NCI-H524 treated with DMSO at 0.1 percent for 48 hours (cell line): ENCODE measurements around the gene PLCXD3.
"Not testable (repeated sequence)": the region's sequence is repeated elsewhere in the genome, so short reads cannot be mapped to it uniquely, and the experiment has no call there.

Experiments used
- DNase-seq: peaks from one replicate; lab custom pipeline; 2025; lab: John Stamatoyannopoulos, UW

Gene PLCXD3

DNA sequence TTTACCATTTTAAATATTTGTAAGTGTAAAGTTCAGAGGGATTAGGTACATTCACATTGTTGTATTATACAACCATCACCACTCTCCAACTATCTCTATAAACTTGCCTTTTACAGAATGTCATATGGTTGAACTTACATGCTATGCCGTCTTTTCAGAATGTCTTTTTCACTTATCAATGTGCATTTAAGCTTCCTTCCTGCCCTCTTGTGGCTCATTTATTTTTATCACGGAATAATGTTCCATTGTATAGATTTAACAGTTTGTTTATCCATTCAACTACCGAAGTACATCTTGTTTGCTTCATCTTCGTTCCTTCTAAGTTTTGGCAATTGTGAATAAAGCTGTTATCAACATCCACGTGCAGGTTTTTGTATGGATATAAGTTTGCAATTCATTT, 163.8 kb downstream of the PLCXD3 start:
- no peak for DNase-seq

DNA sequence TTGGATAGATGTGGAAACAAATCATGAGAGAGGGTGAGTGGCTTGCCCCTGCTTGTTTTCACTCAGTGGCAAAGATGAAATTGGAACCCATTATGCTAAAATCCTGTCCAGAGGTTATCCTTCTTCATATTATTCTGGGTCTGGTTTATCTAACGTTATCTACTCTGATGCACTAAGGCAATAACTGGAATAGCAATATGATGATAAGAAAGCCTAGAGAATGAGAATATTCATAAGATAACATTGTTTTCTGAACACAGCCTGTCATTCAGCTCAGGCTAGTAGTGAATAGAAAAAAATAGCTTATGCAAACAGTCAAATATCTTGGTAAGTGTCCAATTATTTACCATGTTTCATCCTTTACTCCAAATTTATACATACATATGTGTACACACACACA, 165.1 kb downstream of the PLCXD3 start:
- no peak for DNase-seq

DNA sequence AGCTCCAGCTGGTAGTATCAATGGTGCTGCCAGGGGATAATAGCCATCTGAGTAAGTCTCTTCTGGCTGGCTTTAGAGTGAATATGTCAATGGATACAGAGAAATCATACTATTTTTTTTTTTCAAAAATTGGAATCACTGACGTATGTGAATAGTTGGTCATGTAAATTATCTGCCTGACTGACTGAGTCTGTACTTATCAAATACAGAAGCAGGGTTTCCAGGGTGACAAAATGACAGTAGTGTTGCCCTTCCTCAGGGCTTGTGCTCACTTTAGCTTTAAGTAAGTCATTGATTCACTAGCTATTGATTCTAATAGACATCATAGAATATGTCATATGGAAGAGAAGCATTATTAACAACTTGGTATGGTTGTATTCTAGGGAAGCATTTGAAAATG, 171.1 kb downstream of the PLCXD3 start:
- DNase-seq, result no peak

DNA sequence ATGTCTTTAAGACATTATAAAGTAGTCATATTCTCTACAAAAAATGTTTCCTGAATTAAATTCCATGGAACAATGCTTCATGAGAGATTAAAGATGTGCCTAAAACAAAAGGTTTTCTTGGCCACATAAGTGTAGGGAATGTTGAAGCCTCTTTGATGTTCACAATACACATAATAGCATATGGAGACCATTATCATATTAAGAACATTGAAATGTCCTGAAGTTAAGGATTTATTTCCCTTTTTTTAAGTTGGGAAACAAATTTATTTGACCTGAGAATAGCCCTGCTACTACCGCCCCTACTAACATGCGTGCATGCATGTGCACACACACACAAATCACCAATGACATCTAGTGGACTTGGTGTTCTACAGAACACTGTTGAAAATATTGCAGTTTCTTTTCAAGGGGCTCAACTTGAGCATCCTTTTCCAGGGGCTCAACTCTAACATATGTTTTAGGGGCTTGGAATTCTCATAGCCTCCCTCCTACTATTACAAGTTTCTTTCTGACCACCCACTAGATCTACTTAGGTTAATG, 172.2 kb downstream of the PLCXD3 start:
- no peak for DNase-seq

DNA sequence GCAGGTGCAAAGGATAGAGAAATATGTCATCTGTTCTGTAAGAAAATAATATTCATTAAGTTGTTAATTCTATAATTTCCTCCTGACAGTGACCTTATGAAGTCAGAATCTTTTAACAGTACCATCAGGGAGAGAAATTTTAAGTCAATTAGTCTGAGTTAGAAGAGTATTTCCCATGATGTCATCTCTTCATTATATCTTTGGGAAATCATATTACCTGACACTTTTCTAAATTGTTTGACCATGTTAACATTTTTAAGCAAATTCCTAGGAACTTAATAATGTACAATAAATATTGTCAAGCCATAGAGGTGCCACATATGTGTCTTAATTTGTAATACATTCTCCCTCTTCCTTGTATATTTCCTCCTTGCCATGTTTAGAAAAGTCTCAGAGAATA, 172.7 kb downstream of the PLCXD3 start:
- no peak for DNase-seq

DNA sequence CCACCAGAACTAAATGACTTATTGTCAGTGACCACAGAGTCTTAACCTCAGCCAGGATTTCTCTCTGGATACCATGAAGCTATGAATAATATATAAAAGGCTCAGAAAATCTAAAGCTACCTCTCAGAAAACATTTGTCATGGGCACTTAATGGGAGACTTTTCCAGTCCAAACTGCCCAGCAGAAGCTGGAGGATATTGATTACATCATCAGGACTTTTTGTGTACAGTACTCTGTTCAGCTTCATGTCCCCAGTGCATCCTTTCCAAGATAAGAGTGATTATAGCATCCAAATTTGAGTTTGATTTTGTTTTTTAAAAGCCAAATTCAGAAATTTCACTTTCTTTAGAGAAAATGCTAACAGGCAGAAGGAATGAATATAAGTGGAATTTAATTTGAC, 173.2 kb downstream of the PLCXD3 start:
- DNase-seq, result no peak

DNA sequence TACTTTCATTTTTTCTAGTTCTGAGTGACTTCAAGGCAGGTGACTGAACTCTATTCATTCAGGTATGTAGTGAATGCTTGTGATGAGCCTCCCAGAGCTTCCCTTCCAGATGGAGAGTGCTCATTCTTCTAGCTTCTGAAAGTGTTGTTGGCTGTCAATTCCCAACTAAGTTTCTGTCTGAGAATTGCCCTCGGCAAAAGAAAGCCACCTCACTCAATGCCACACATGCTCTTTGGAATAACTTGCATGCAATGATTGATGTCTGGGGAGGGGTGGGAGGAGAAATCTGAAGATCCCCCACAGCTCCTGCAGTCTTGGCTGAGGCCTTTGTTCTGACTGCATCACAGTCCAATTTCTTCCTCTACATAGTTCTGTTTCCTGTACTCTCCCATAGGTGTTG, 173.9 kb downstream of the PLCXD3 start:
- no peak for DNase-seq

DNA sequence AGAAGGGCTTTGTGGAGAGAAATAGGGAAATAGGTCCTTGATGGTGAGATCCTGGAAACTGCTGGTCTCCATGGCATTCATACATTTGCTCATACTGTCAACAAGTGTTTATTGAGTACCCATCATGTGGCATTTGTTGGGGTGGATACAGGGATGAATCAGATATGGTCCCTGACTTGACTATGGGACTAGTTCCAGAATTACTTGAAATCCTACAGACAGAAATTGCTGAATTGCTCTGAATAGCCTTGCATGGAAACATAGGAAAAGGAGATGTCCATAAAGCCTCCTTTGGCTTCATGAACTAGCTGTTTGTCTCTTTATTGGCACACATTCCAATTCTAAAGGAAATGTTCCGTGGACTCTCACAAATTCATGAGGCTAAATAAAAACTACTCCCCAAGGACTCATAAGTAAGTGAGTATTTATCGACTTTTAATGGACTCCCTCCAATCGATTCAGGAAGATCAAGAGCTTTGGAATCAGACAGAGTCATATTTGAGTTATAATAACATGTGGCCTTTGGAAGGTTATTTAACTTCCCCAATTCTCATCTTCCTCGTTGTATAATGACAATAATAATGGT, 174.7 kb downstream of the PLCXD3 start:
- no peak for DNase-seq

DNA sequence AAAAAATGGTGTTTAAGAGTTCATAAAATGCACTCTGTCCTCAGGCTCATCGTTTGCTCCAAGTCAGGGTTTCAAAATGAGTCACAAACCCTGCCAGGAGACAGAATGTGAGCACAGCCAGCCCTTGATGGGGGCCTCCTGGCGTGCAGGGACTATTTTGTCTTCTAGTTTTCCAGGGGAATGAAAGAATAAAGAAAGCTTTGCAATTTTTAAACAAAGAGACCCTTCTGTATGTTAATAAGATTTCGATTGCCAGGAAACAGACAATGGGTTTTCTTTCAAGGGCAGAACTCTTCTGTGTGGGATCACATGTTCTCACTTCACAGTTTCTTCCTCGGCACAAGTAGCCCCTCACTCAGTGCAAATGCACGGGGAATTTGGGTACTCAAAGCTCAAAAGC, 175.6 kb downstream of the PLCXD3 start:
- DNase-seq, result no peak

DNA sequence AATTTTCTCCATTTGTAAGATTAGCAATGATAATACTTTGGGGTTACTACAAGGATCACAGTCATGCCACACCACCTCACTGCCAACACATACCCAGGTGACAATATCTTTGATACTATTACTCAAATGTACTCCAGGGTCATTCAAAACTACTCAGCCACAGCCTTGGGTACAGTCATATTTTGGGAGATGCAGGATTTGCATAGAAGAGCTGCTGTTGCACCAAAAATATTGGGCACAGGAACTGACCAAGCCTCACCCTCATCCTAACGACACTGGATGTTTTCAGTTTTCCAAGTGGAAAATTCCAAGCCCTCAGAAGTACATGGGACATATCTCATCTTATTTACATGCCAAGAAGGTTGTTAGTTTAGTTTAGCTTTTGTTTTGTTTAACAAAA, 176.2 kb downstream of the PLCXD3 start:
- no peak for DNase-seq

DNA sequence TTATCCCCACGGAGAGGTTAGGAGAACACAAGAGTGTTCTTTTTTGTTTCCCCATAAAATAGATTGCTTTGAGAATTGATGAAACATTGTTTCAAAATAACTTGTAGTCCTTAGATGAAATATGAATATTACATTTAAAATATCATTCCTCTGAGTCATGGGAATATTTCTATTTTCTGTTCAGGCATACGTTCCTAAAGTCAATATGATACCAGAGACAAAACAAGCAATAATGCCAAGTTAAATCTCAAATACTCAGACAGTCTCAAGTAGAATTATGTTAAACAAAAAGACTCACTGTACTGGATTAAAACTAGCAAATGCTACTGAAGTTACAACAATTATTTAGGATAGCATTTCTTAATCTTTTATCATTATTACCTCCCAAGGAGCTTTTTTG, 185.3 kb downstream of the PLCXD3 start:
- DNase-seq, result no peak

DNA sequence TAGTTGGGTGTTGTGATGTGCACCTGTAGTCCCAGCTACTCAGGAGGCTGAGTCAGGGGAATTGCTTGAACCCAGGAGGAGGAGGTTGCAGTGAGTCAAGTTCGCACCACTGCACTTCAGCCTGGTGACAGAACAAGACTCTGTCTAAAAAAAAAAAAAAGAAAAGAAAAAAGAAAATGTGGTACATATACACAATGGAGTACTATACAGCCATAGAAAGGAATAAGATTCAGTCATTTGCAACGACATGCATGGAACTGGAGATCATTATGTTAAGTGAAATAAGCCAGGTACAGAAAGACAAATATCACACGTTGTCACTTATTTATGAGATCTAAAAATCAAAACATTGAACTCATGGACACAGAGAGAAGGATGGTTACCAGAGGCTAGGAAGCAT, 187.6 kb downstream of the PLCXD3 start:
- not testable (repeated sequence) for DNase-seq

DNA sequence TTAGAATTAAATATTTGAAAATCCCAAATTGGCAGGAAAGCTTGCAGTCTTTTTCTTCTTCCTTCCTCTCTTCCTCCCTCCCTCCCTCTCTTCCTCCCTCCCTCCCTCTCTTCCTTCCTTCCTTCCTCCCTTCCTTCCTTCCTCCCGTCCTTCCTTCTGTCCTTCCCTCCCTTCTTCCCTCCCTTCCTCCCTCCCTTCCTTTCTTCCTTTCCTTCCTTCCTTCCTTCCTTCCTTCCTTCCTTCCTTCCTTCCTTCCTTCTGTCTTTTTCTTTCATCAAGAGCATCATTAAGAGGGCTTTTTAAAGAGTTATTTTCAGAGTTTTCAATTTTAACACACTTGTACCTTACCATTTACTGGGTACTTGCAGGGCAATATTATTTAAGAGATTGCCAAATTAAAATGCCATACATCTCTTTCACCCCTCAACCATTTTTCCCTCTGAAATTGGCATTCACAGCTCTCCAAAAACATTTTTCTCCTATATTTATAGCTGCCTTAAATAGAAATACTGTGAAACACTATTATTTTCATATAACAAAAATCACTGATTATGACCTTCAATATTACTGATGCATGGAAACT, 197.8 kb downstream of the PLCXD3 start:
- no peak for DNase-seq

DNA sequence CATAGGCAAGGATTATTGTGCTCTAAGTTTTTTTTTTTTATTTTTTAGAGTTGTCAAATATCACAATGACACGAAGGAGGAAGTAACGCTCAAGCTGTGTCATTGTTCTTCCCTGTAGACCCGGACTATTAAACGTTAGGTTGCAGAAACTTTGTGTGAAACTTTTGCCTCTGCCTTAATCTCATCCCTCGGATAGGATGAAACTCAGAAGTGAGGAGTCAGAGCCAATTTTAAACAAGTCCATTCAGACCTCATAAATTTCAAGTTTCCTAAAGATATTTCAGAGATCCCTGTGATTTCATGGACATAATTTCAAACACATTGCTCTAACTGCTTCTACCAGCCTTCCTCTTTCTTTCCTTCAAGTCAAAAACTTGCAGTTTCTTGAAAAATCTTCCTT, 198.3 kb downstream of the PLCXD3 start:
- no peak for DNase-seq

DNA sequence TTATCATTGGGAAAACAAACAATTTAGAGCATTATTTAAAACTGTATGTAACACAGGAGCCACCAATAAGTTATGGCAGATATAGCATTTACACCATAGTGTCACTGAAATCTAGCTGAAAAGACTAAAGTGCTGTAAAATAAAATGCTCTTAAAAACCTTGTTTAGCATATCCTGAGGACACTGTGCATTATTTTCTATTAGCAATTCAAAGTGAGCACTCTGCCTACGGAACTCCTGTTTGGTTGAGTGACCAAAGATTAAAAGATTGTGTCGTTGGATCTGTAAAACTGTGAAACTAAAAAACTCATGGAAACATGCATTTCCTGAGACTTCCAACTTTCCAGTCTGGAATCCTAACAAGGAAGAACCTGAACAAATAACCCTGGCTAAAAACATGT, 201.1 kb downstream of the PLCXD3 start:
- DNase-seq, result no peak

DNA sequence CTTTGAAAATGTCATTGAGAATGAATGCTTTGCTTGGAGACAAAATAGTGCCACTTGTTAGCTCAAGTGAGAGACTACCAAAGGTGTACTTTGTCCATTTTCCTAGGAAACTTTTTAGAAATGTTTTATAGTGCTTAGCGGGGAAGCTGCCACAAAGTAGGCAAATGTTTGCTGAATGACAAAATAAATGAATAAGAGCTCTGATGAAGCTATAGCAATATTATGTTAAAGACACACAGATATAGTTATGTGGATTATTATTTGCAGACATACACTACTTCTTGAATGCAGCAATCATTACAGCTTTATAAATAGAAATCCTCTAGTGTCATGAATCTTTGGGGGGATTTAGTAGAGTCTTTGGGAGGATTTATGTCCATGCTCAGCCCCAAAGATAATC, 204.4 kb downstream of the PLCXD3 start:
- DNase-seq, result no peak

DNA sequence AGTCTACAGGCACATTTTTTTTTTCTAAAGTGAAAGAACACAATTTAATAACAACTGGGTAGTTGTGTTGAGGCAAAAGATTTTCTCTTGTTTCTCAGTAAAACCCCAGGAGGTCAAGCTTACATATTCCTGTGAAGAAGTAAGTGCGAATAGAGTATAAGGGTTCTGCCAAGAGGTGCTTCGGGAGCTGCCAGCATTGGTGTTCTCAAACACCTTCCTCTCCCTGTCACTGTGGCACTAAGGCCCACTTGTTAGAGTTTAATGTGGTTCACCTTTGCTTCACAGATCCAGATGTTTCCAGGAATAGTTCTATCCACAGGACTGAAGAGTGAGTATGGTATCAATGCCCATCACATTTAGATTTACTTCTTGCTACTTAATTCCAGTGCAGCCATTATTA, 205.3 kb downstream of the PLCXD3 start:
- DNase-seq, result no peak

DNA sequence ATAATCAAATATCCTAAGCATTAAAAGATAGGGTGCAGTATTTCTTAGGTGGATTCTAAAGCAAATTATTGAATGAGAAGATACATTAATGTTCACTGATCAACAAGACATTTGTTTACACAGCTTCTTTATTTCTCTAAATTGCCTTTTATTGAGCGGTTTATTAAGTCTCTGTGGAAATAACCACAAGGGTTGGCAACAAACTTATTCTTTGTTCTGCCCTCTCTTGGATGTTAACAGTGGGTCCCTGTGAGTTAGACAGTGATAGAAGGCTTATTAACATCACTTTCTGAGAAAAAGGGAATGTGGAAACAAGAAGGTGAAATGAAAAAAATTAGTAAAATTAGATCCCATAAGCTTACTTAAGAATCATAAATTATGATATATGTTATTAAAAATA, 214.3 kb downstream of the PLCXD3 start:
- DNase-seq, result no peak

DNA sequence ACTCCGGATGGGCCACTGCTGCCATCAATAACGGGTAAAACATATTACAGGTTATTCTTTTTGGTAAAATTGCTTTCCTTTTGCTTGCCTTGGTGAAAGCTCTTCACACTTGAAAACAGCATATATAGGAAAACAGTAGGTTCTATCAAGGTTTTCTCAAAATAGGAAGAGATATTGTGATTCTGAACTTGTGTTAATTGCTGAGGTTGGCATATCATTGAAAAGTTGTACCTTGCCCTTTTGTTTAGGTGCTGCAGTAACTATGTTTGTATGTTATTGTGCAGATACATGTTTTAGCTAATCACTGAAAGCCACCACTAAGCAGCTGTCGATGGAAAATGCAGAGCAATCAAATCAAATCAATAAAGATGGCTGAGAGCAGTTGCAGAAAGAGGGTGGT, 219.1 kb downstream of the PLCXD3 start:
- DNase-seq, result no peak

DNA sequence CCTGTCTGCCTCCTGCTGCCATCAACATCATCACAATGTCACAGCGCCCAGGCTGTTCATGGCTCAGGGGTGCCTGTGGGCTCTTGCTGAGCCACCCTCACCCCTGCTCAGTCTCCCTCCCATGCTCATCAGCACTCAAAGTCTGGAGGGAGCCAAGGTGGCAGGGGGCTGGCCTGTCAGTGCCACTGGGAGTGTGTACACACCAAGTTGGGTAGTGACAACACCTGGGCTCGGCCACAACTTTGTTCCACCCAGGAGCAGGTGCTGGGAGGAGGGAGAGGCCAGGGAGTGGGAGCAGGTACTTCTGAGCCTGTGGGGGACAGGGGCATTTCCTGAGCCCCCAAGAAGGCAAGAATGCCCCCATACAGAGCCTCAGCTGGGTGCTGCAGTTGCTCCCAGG, 219.6 kb downstream of the PLCXD3 start:
- no peak for DNase-seq

DNA sequence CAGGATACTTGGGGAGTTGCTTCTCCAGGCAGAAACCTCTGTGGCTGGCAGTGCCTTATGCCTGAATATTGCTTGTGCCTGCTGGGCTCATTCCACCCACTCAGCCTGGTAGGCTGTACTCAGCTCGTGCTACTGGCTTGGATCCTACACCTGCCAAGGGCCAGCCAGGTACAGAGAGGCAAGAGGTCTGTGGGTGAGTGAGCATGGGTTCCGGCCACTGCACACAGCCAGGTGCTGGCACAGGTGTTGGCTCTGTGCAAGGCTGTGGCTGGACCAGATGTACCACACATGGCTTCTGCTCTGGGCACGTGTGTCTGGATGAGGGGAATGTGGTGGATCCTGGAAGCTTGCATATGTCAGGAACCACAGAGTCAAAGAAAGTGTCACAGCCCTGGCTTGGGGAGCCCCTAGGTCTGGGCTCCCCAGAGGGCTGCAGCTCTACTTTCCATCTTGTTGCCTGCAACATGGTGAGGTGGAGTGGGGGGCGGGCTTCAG, 220.4 kb downstream of the PLCXD3 start:
- DNase-seq, result no peak

DNA sequence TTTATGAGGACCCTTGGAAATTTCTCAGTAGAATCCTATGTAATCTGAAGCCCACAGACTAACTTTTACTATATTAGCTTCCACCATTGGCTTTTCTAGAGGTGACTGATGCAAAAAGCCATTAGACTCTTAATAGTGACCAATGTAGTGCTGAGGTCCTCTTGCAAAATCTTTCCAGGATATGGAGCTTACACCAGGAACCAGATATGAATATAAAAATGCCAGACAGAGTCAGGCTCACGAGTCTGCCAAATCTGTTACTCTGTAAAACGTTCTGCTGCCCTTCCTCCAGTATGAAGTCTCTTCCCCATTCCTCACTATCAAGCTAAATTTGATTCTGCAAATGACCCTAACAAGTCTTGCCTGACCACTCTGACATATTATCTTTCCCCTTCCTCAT, 223.7 kb downstream of the PLCXD3 start:
- DNase-seq, result no peak

DNA sequence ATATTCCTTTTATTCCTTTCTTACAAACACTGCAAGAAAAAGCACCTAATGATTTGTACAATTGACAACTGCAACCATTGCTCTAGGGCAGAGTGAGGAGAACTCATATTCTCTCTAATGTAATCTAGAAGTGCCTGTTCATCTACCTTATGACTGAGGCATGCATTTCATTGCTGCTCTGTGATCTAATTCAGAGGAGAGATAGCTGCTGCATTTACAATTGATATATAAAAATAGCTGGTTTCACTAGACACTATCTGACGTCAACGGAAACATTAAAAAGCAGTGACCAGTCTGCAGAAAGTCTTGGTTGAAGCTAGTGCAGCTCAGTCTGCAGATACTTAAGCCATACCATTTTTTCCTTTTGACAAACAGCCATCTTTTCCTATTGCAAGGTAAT, 224.2 kb downstream of the PLCXD3 start:
- DNase-seq, result no peak

DNA sequence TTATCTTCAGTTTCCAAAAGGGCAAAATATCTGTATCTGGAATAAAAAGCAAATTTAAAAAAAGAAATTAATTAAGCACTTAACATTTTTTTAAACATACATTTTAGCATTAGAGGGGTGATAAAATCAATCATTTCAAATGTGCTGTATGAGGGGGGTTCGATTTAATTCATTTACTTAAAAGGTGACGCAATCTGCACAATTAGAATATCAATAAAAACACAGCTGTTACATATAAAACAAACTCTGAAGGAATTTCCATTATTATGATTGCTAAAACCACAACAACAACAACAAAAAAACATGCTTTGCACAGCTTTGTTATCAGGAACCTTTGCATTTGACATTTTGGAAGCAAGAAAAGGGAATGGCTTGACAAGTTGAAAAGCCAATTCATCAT, 225.5 kb downstream of the PLCXD3 start:
- no peak for DNase-seq
